Peyer's patch (tissue), 4 donors: ENCODE measurements around the gene PER1.

Source experiments
- CTCF ChIP-seq, 6 experiments: fragments of 450-650 bp in 4 of 6; fragments of 200-600 bp in 2 of 6; sonication (generic) in 1 of 6; IDR thresholded peaks; one replicate each; pipeline ENCODE4 v1.5.1; 2017 to 2019; ENCODE audit warnings: antibody characterized with exemption in 6 of 6, mild to moderate bottlenecking in 3 of 6, moderate library complexity in 1 of 6
- POLR2A ChIP-seq, 2 donors: fragments of 450-650 bp; IDR thresholded peaks; one replicate each; pipeline ENCODE4 v1.5.1; 2017; ENCODE audit warnings: antibody characterized with exemption in 2 of 2, mild to moderate bottlenecking in 2 of 2, moderate library complexity in 2 of 2

GRCh38 chr17:8140065-8141029 lies 11.9 kb downstream of the PER1 start:
- TF ChIP-seq CTCF (IDR thresholded peaks at IDR 0.05) (no peak), POLR2A (IDR thresholded peaks at IDR 0.05) (no peak)
